ENCODE data around the gene SLC44A4.

SLC44A4 gene

GRCh38 chr6:31896856-31897611 is 18.2 kb upstream of the SLC44A4 start:
- H3K27ac ChIP-seq (ENCODE audit: extremely low read depth, low read depth, low read length): peak overlapping the region; percentile 65
- H3K9me3 ChIP-seq (ENCODE audit: control insufficient read depth, insufficient read depth, low read depth, low read length): no peaks in the 10 kb centered on the region
- CTCF ChIA-PET: interaction anchor here (0.6 to 3.4 kb wide), 4 partner anchors 8 to 239 kb away, joined by 3 to 16 read pairs (median 6); no protein-coding TSS in a partner anchor
- H3K4me1 ChIP-seq (ENCODE audit: control insufficient read depth, insufficient read depth, low read length): peaks cover 6% of the 10 kb centered on the region
- peak overlapping the region; percentile 94 for H3K4me3 ChIP-seq (ENCODE audit: low read depth, low read length)
- H3K36me3 ChIP-seq (ENCODE audit: control insufficient read depth in 2 of 2, insufficient read depth in 1 of 2, low read length in 2 of 2): peaks cover 31 to 43% of the 10 kb centered on the region in 2 experiments
- POLR2A ChIA-PET: interaction anchor here (0.9 to 3.1 kb wide), 12 partner anchors 26 to 194 kb away, joined by 3 to 30 read pairs (median 8); partner anchors contain the start of genes ABHD16A, DXO, HSPA1B and LSM2
- TF ChIP-seq GLI2 (tag by site-specific recombination; IDR thresholded peaks at IDR 0.05; ENCODE audit: borderline replicate concordance, low read depth) (no peak), ZNF391 (tag by site-specific recombination; IDR thresholded peaks at IDR 0.05; ENCODE audit: borderline replicate concordance, low read depth) (no peak), ZNF26 (tag by site-specific recombination; IDR thresholded peaks at IDR 0.05) (no peak), RBAK (tag by site-specific recombination; IDR thresholded peaks at IDR 0.05) (no peak), ZNF664 (tag by site-specific recombination; IDR thresholded peaks at IDR 0.05) (no peak), OSR2 (tag by site-specific recombination; IDR thresholded peaks at IDR 0.05) (no peak), ZNF571 (tag by site-specific recombination; IDR thresholded peaks at IDR 0.05) (no peak), ZFHX2 (tag by site-specific recombination; conservative IDR thresholded peaks at IDR 0.05) (peak; percentile 81), PRDM10 (tag by site-specific recombination; IDR thresholded peaks at IDR 0.05) (peak; percentile 68; the same call in 1 of the 2 replicates), ZNF221 (tag by site-specific recombination; IDR thresholded peaks at IDR 0.05; ENCODE audit: borderline replicate concordance) (no peak), ZNF639 (tag by site-specific recombination; IDR thresholded peaks at IDR 0.05) (no peak), ZNF785 (tag by site-specific recombination; IDR thresholded peaks at IDR 0.05) (no peak), GLIS2 (tag by site-specific recombination; IDR thresholded peaks at IDR 0.05) (peak; percentile 78; the same call in 1 of the 2 replicates), ZNF48 (tag by site-specific recombination; IDR thresholded peaks at IDR 0.05) (no peak), ZNF549 (tag by site-specific recombination; IDR thresholded peaks at IDR 0.05) (no peak), WT1 (tag by site-specific recombination; IDR thresholded peaks at IDR 0.05) (no peak), ZNF335 (tag by site-specific recombination; conservative IDR thresholded peaks at IDR 0.05) (peak; percentile 64), ZNF114 (tag by site-specific recombination; IDR thresholded peaks at IDR 0.05) (no peak), TRIM28 (IDR thresholded peaks at IDR 0.05; ENCODE audit: borderline replicate concordance, low read length) (no peak), ZNF311 (tag by site-specific recombination; IDR thresholded peaks at IDR 0.05; ENCODE audit: borderline replicate concordance) (no peak)
- TF ChIP-seq, protein P1, sequence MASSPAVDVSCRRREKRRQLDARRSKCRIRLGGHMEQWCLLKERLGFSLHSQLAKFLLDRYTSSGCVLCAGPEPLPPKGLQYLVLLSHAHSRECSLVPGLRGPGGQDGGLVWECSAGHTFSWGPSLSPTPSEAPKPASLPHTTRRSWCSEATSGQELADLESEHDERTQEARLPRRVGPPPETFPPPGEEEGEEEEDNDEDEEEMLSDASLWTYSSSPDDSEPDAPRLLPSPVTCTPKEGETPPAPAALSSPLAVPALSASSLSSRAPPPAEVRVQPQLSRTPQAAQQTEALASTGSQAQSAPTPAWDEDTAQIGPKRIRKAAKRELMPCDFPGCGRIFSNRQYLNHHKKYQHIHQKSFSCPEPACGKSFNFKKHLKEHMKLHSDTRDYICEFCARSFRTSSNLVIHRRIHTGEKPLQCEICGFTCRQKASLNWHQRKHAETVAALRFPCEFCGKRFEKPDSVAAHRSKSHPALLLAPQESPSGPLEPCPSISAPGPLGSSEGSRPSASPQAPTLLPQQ (tag by site-specific recombination; IDR thresholded peaks at IDR 0.05): 0 out of 2 replicates have a peak, but pooled peaks have one; percentile 18
- TF ChIP-seq, protein P2, sequence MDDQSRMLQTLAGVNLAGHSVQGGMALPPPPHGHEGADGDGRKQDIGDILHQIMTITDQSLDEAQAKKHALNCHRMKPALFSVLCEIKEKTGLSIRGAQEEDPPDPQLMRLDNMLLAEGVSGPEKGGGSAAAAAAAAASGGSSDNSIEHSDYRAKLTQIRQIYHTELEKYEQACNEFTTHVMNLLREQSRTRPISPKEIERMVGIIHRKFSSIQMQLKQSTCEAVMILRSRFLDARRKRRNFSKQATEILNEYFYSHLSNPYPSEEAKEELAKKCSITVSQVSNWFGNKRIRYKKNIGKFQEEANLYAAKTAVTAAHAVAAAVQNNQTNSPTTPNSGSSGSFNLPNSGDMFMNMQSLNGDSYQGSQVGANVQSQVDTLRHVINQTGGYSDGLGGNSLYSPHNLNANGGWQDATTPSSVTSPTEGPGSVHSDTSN (CRISPR knock-in tag; IDR thresholded peaks at IDR 0.05): no peak
- TF ChIP-seq, protein P3, sequence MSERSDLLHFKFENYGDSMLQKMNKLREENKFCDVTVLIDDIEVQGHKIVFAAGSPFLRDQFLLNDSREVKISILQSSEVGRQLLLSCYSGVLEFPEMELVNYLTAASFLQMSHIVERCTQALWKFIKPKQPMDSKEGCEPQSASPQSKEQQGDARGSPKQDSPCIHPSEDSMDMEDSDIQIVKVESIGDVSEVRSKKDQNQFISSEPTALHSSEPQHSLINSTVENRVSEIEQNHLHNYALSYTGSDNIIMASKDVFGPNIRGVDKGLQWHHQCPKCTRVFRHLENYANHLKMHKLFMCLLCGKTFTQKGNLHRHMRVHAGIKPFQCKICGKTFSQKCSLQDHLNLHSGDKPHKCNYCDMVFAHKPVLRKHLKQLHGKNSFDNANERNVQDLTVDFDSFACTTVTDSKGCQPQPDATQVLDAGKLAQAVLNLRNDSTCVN (tag by site-specific recombination; optimal IDR thresholded peaks at IDR 0.05): peak; percentile 54
- TF ChIP-seq, protein P4, sequence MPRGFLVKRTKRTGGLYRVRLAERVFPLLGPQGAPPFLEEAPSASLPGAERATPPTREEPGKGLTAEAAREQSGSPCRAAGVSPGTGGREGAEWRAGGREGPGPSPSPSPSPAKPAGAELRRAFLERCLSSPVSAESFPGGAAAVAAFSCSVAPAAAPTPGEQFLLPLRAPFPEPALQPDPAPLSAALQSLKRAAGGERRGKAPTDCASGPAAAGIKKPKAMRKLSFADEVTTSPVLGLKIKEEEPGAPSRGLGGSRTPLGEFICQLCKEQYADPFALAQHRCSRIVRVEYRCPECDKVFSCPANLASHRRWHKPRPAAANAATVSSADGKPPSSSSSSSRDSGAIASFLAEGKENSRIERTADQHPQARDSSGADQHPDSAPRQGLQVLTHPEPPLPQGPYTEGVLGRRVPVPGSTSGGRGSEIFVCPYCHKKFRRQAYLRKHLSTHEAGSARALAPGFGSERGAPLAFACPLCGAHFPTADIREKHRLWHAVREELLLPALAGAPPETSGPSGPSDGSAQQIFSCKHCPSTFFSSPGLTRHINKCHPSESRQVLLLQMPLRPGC (tag by site-specific recombination; IDR thresholded peaks at IDR 0.05): no peak
